Endodermal cell (in vitro differentiated cells): ENCODE measurements around the gene LRRC74B. TPM values are rescaled to one million over a fixed set of nuclear protein-coding genes. Genes with fewer than 3 reads are reported as not detected.

Experiments used
- DNase-seq: peaks from one replicate; pipeline ENCODE4 v3.0.0-alpha.2; 2017
- H3K27ac ChIP-seq: 2 replicates; pipeline ENCODE4 v1.5.1; 2013; ENCODE audit warnings: mild to moderate bottlenecking, low read depth, low read length, moderate library complexity
- H3K27me3 ChIP-seq: 2 replicates; pipeline ENCODE4 v1.6.1; 2013; ENCODE audit warnings: mild to moderate bottlenecking, low read length, moderate library complexity; ENCODE audit not compliant: insufficient read depth, control insufficient read depth, poor library complexity, severe bottlenecking
- H3K36me3 ChIP-seq: 2 replicates; pipeline ENCODE4 v1.7.0; 2013; ENCODE audit warnings: mild to moderate bottlenecking, low read length, moderate library complexity; ENCODE audit not compliant: control insufficient read depth, insufficient read depth
- H3K4me1 ChIP-seq: one replicate; pipeline ENCODE4 v1.7.0; 2013; ENCODE audit warnings: low read length; ENCODE audit not compliant: control insufficient read depth, insufficient read depth
- H3K4me3 ChIP-seq: 2 replicates; pipeline ENCODE4 v1.5.1; 2013; ENCODE audit warnings: mild to moderate bottlenecking, low read length, moderate library complexity
- H3K9ac ChIP-seq: 2 replicates; pipeline ENCODE4 v1.6.1; 2013; ENCODE audit warnings: mild to moderate bottlenecking, low read length, moderate library complexity; ENCODE audit not compliant: poor library complexity, severe bottlenecking; ENCODE audit errors: extremely low read depth
- H3K9me3 ChIP-seq: 2 replicates; pipeline ENCODE4 v1.6.1; 2013; ENCODE audit warnings: mild to moderate bottlenecking, low read length, moderate library complexity; ENCODE audit not compliant: control insufficient read depth
- H3K27ac Mint-ChIP-seq: 2 replicates; pipeline ENCODE4 v1.8.0; 2020; ENCODE audit warnings: mixed read lengths
- H3K27me3 Mint-ChIP-seq: 2 replicates; pipeline ENCODE4 v1.8.0; 2021; ENCODE audit warnings: mild to moderate bottlenecking, mixed read lengths; ENCODE audit not compliant: insufficient read depth
- H3K36me3 Mint-ChIP-seq: 2 replicates; pipeline ENCODE4 v1.8.0; 2020; ENCODE audit warnings: low read depth, mixed read lengths
- H3K4me1 Mint-ChIP-seq: 2 replicates; pipeline ENCODE4 v1.8.0; 2020; ENCODE audit warnings: mixed read lengths
- H3K4me3 Mint-ChIP-seq: 2 replicates; pipeline ENCODE4 v1.8.0; 2020; ENCODE audit warnings: mild to moderate bottlenecking, moderate library complexity, mixed read lengths
- H3K9me3 Mint-ChIP-seq: 2 replicates; pipeline ENCODE4 v1.8.0; 2020; ENCODE audit warnings: mild to moderate bottlenecking, mixed read lengths
- WGBS, 2 experiments: methylation state at CpG; one replicate each; pipeline versions ENCODE4 v1.1.5 to v1.1.7; 2013; ENCODE audit warnings: missing lambda C conversion rate in 2 of 2, mixed read lengths in 1 of 2; ENCODE audit not compliant: insufficient coverage in 1 of 2, insufficient read length in 1 of 2; 5-methylcytosine and 5-hydroxymethylcytosine counted together
- total RNA-seq, 2 donors: library from RNA; stranded (reverse); fragmentation: NEBNext Ultra II Directional in 1 of 2; extraction: Animal tissue kit (Norgen Biotek cat#: 25700) in 1 of 2; gene quantifications; 2 replicates in 1 of 2; 3 replicates in 1 of 2; pipeline ENCODE4 v1.2.1, GENCODE V29; 2021
- TF ChIP-seq, protein P1 (sequence below): fragments of 200-600 bp; sonication (generic); conservative IDR thresholded peaks from 2 replicates; pipeline ENCODE4 v1.5.0; 2021; ENCODE audit warnings: antibody characterized with exemption, mild to moderate bottlenecking

Gene LRRC74B
- total RNA-seq, 2 donors from 2014 or later = not detected

DNA sequence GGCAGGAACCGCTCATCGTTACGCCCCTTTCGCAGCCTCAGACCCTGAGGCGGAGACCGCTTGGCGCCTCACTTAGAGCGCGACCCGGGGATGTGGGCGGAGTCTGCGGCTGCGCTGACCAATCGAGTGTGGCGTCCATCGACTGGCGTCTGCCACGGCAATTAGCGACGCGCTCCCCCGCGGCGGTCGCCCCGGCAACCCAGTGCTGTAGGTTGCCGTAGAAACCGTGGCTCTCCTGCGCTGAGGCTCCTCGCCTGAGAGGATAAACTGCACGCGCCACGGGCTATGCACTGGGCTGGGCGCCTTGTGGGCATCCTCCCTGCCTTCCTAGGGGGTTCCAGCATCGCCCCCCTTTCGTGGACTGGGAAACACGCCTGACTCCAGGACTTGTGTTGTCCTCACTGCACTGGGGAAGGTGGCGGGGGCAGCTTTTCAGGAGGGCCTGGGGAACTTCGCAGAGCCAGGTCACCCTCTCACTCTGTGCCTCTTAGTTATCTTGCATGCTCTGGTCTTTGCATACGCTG, 31.5 kb upstream of the LRRC74B start:
- peak overlapping the region; percentile 86 for H3K4me3 ChIP-seq
- H3K9ac ChIP-seq = peak overlapping the region; percentile 53
- Mint-ChIP-seq H3K9me3 (peaks cover 6% of the 10 kb centered on the region), H3K27me3 (peaks cover 23% of the 10 kb centered on the region), H3K4me3 (peak overlapping the region; percentile 67), H3K27ac (peak overlapping the region; percentile 95), H3K36me3 (no peaks in the 10 kb centered on the region), H3K4me1 (peaks cover 14% of the 10 kb centered on the region)
- peaks cover 5% of the 10 kb centered on the region for H3K9me3 ChIP-seq
- WGBS, 2 experiments = 2 to 4% methylated on average over 19 to 40 of the region's 40 CpGs
- peak overlapping the region; percentile 95 for H3K27ac ChIP-seq
- DNase-seq = peak; percentile 98
- H3K27me3 ChIP-seq = no peaks in the 10 kb centered on the region
- H3K4me1 ChIP-seq = no peaks in the 10 kb centered on the region
- no peaks in the 10 kb centered on the region for H3K36me3 ChIP-seq
- TF ChIP-seq, protein P1, sequence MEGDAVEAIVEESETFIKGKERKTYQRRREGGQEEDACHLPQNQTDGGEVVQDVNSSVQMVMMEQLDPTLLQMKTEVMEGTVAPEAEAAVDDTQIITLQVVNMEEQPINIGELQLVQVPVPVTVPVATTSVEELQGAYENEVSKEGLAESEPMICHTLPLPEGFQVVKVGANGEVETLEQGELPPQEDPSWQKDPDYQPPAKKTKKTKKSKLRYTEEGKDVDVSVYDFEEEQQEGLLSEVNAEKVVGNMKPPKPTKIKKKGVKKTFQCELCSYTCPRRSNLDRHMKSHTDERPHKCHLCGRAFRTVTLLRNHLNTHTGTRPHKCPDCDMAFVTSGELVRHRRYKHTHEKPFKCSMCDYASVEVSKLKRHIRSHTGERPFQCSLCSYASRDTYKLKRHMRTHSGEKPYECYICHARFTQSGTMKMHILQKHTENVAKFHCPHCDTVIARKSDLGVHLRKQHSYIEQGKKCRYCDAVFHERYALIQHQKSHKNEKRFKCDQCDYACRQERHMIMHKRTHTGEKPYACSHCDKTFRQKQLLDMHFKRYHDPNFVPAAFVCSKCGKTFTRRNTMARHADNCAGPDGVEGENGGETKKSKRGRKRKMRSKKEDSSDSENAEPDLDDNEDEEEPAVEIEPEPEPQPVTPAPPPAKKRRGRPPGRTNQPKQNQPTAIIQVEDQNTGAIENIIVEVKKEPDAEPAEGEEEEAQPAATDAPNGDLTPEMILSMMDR = no peak

DNA sequence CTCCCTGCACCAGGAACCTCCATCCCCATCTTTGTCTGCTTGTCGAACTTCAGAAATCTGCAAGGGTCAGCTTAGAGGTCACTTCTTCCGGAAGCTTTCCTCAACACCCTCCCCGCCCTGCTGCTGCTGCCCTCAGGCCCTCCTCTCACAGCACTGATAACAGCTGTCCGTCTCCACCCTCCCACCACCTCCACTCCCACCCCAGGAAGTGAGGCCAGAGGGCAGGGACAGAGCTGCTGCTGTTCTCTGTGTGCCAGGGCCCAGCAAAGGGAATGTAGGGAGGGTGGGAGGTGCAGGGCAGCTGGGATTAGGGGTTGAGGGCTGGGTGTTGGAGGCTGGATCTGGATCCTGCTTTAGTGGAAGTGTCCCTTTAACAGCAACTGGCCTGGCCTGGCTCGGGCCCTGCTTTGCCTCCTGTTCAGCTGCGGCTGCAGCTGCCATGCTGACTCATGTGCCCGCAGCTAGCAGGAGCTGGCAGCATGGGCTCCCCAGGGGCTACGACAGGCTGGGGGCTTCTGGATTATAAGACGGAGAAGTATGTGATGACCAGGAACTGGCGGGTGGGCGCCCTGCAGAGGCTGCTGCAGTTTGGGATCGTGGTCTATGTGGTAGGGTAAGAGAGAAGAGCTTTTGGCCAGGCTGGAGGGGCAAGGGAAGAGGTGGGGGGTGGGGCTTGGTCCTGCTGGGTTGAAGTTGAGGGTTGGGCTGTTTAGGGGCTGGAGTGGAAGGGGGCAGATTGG, 30.9 kb upstream of the LRRC74B start, which contains the start of gene P2RX6:
P2RX6 (plus strand) TSS at position 440 of the 740 bp plus-strand sequence; CDS start at position 450, 10 bp downstream.
- Mint-ChIP-seq H3K9me3 (peaks cover 12% of the 10 kb centered on the region), H3K36me3 (no peaks in the 10 kb centered on the region), H3K4me1 (peaks cover 14% of the 10 kb centered on the region), H3K27ac (peak within 1 kb of the TSS; percentile 95), H3K4me3 (peak within 1 kb of the TSS; percentile 67), H3K27me3 (peaks cover 24% of the 10 kb centered on the region)
- TF ChIP-seq, protein P1 = no peak
- Histone ChIP-seq H3K36me3 (no peaks in the 10 kb centered on the region), H3K9ac (peak within 1 kb of the TSS; percentile 53), H3K4me1 (no peaks in the 10 kb centered on the region), H3K27ac (peak within 1 kb of the TSS; percentile 95), H3K27me3 (no peaks in the 10 kb centered on the region), H3K4me3 (peak within 1 kb of the TSS; percentile 86), H3K9me3 (peaks cover 8% of the 10 kb centered on the region)
- WGBS, 2 experiments = 42 to 57% methylated on average over 5 to 12 of the region's 12 CpGs
- peak; percentile 76 for DNase-seq

DNA sequence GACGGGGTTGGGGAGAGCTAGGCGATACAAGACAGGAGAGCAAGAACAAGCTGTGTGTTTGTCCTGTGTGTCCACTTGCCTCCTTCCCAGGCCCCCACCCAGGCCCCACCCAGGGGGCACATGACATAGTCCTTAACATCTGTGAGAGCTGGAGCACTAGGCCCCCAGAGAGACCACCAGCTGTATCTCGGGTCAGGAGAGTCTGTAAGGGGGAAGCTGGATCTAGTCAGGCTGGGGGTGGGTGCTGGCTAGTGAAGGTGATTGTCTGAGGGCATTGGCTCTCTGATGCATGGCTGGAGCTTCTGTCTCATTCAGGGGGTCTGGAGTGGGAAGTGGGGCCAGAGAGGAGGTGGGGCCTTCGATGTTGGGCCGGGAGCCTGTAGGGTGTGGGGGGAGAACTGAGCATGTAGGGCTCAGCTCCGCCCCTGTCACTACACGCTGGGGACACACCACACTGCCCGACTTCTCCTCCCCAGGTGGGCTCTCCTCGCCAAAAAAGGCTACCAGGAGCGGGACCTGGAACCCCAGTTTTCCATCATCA, 30.2 kb upstream of the LRRC74B start:
- DNase-seq = peak; percentile 42
- Mint-ChIP-seq H3K4me1 (peaks cover 14% of the 10 kb centered on the region), H3K9me3 (peaks cover 17% of the 10 kb centered on the region), H3K27me3 (peaks cover 24% of the 10 kb centered on the region), H3K4me3 (peak overlapping the region; percentile 67), H3K36me3 (no peaks in the 10 kb centered on the region), H3K27ac (no peak overlapping the region)
- 83 to 85% methylated on average over 1 to 9 of the region's 10 CpGs for WGBS, 2 experiments
- peaks cover 13% of the 10 kb centered on the region for H3K9me3 ChIP-seq
- H3K27me3 ChIP-seq = no peaks in the 10 kb centered on the region
- no peaks in the 10 kb centered on the region for H3K36me3 ChIP-seq
- no peak overlapping the region for H3K4me3 ChIP-seq
- H3K4me1 ChIP-seq = no peaks in the 10 kb centered on the region
- TF ChIP-seq, protein P1 = no peak
- H3K9ac ChIP-seq = no peak overlapping the region
- peak overlapping the region; percentile 95 for H3K27ac ChIP-seq
